CD4-positive, alpha-beta T cell treated with Interleukin-6 for 4 hours (primary cell): ENCODE data around the gene SMIM9.
"Not testable (repeated sequence)": the region's sequence is repeated elsewhere in the genome, so short reads cannot be mapped to it uniquely, and the experiment has no call there.

ENCODE experiments used
- DNase-seq: peaks from one replicate; pipeline ENCODE4 v3.0.0-alpha.2; 2020; ENCODE audit warnings: mixed read lengths

SMIM9 gene

GRCh38 chrX:154834562-154834961, at the start of gene SMIM9:
SMIM9 (minus strand) TSS chrX:154834662; CDS start chrX:154830856, 3,806 bp downstream.
- no peak for DNase-seq

- DNase-seq: not testable (repeated sequence)
Observed at GRCh38 chrX:154884069-154884468, 49.6 kb upstream of the SMIM9 start.

- DNase-seq: no peak
Observed at GRCh38 chrX:154873329-154873728, 38.9 kb upstream of the SMIM9 start.

- DNase-seq: not testable (repeated sequence)
Observed at GRCh38 chrX:154868522-154868921, 34.1 kb upstream of the SMIM9 start.

GRCh38 chrX:154855256-154855655, 20.8 kb upstream of the SMIM9 start:
- DNase-seq: no peak

GRCh38 chrX:154850957-154851611, 16.6 kb upstream of the SMIM9 start:
- no peak for DNase-seq

GRCh38 chrX:154840856-154841255, 6.4 kb upstream of the SMIM9 start:
- DNase-seq: peak; percentile 14

- DNase-seq: no peak
Observed at GRCh38 chrX:154836163-154836562, 1.7 kb upstream of the SMIM9 start.

- no peak for DNase-seq
Observed at GRCh38 chrX:154833746-154834274, 652 bp downstream of the SMIM9 start.

- DNase-seq: no peak
Observed at GRCh38 chrX:154829926-154830442, 4.5 kb downstream of the SMIM9 start.

- no peak for DNase-seq
Observed at GRCh38 chrX:154829134-154829533, 5.3 kb downstream of the SMIM9 start.

- no peak for DNase-seq
Observed at GRCh38 chrX:154828016-154828408, 6.5 kb downstream of the SMIM9 start.

GRCh38 chrX:154827194-154828015, 7.1 kb downstream of the SMIM9 start:
- DNase-seq: no peak

GRCh38 chrX:154825586-154825985, 8.9 kb downstream of the SMIM9 start:
- not testable (repeated sequence) for DNase-seq

GRCh38 chrX:154824638-154825037, 9.8 kb downstream of the SMIM9 start:
- DNase-seq: no peak

GRCh38 chrX:154822029-154822428, 12.4 kb downstream of the SMIM9 start:
- DNase-seq: no peak

GRCh38 chrX:154821523-154821922, 12.9 kb downstream of the SMIM9 start:
- DNase-seq: no peak

GRCh38 chrX:154819771-154820341, 14.6 kb downstream of the SMIM9 start:
- no peak for DNase-seq

GRCh38 chrX:154818916-154819770, 15.3 kb downstream of the SMIM9 start:
- DNase-seq: no peak

GRCh38 chrX:154817048-154817618, 17.3 kb downstream of the SMIM9 start:
- not testable (repeated sequence) for DNase-seq

GRCh38 chrX:154816326-154816898, 18.1 kb downstream of the SMIM9 start:
- not testable (repeated sequence) for DNase-seq
